ENCODE measurements around the gene HPSE2. TPM values are rescaled to one million over a fixed set of nuclear protein-coding genes. Genes with fewer than 3 reads are reported as not detected.
"Not testable (repeated sequence)": the region's sequence is repeated elsewhere in the genome, so short reads cannot be mapped to it uniquely, and the experiment has no call there.

HPSE2 gene
- total and polyA plus RNA-seq, 3 experiments from 2014 or later = 0.07 to 1.2 TPM; not detected in 1

GRCh38 chr10:98569853-98570252, 665.8 kb downstream of the HPSE2 start:
- no peak overlapping the region for H3K4me3 Mint-ChIP-seq
- Histone ChIP-seq H3K4me3 (ENCODE audit: low read length) (no peak overlapping the region), H3K4me1 (ENCODE audit: insufficient read depth, low read length) (no peaks in the 10 kb centered on the region), H3K36me3 (ENCODE audit: insufficient read depth, low read length) (no peaks in the 10 kb centered on the region), H3K27me3 (ENCODE audit: insufficient read depth, low read length, poor library complexity, severe bottlenecking) (no peaks in the 10 kb centered on the region), H3K27ac (ENCODE audit: low read depth, low read length) (no peak overlapping the region), H3K9me3 (ENCODE audit: low read length) (no peaks in the 10 kb centered on the region)
- no peaks in the 10 kb centered on the region for H3K36me3 Mint-ChIP-seq
- peaks cover 10 to 23% of the 10 kb centered on the region in 2 donors for H3K27me3 Mint-ChIP-seq
- ChIA-PET POLR2A (no interaction called here), CTCF (no interaction called here)
- H3K4me1 Mint-ChIP-seq = no peaks in the 10 kb centered on the region
- H3K27ac Mint-ChIP-seq = no peak overlapping the region
- no peaks in the 10 kb centered on the region for H3K9me3 Mint-ChIP-seq
- DNase-seq = no peak

- Histone ChIP-seq H3K9me3 (ENCODE audit: low read length) (no peaks in the 10 kb centered on the region), H3K4me1 (ENCODE audit: insufficient read depth, low read length) (no peaks in the 10 kb centered on the region), H3K27me3 (ENCODE audit: insufficient read depth, low read length, poor library complexity, severe bottlenecking) (no peaks in the 10 kb centered on the region), H3K36me3 (ENCODE audit: insufficient read depth, low read length) (no peaks in the 10 kb centered on the region), H3K4me3 (ENCODE audit: low read length) (no peak overlapping the region), H3K27ac (ENCODE audit: low read depth, low read length) (no peak overlapping the region)
- no peak overlapping the region for H3K27ac Mint-ChIP-seq
- no peaks in the 10 kb centered on the region for H3K4me1 Mint-ChIP-seq
- CTCF ChIA-PET = no interaction called here
- H3K4me3 Mint-ChIP-seq = no peak overlapping the region
- DNase-seq = no peak
- peaks cover 10 to 19% of the 10 kb centered on the region in 2 donors for H3K27me3 Mint-ChIP-seq
- no peaks in the 10 kb centered on the region for H3K9me3 Mint-ChIP-seq
- POLR2A ChIA-PET = no interaction called here
- H3K36me3 Mint-ChIP-seq = no peaks in the 10 kb centered on the region
Measured at GRCh38 chr10:98568551-98568950, 667.1 kb downstream of the HPSE2 start.

- H3K36me3 ChIP-seq (ENCODE audit: insufficient read depth, low read length) = no peaks in the 10 kb centered on the region
- ChIA-PET CTCF (no interaction called here), POLR2A (no interaction called here)
- no peak overlapping the region for H3K27ac ChIP-seq (ENCODE audit: low read depth, low read length)
- Mint-ChIP-seq H3K36me3 (no peaks in the 10 kb centered on the region), H3K27ac (no peak overlapping the region), H3K9me3 (no peaks in the 10 kb centered on the region), H3K4me1 (no peaks in the 10 kb centered on the region), H3K4me3 (no peak overlapping the region), H3K27me3 (peaks cover 10 to 19% of the 10 kb centered on the region in 2 donors)
- no peak for DNase-seq
- no peaks in the 10 kb centered on the region for H3K4me1 ChIP-seq (ENCODE audit: insufficient read depth, low read length)
- no peak overlapping the region for H3K4me3 ChIP-seq (ENCODE audit: low read length)
- no peaks in the 10 kb centered on the region for H3K9me3 ChIP-seq (ENCODE audit: low read length)
- no peaks in the 10 kb centered on the region for H3K27me3 ChIP-seq (ENCODE audit: insufficient read depth, low read length, poor library complexity, severe bottlenecking)
Measured at GRCh38 chr10:98567391-98568133, 668.1 kb downstream of the HPSE2 start.

GRCh38 chr10:98563811-98564210, 671.8 kb downstream of the HPSE2 start:
- DNase-seq = no peak
- Mint-ChIP-seq H3K36me3 (no peaks in the 10 kb centered on the region), H3K4me1 (no peaks in the 10 kb centered on the region), H3K27ac (no peak overlapping the region), H3K27me3 (peaks cover 0 to 6% of the 10 kb centered on the region in 2 donors), H3K9me3 (no peaks in the 10 kb centered on the region), H3K4me3 (no peak overlapping the region)
- H3K9me3 ChIP-seq (ENCODE audit: low read length) = no peaks in the 10 kb centered on the region
- H3K4me3 ChIP-seq (ENCODE audit: low read length) = no peak overlapping the region
- H3K27me3 ChIP-seq (ENCODE audit: insufficient read depth, low read length, poor library complexity, severe bottlenecking) = no peaks in the 10 kb centered on the region
- ChIA-PET CTCF (no interaction called here), POLR2A (no interaction called here)
- no peaks in the 10 kb centered on the region for H3K4me1 ChIP-seq (ENCODE audit: insufficient read depth, low read length)
- no peaks in the 10 kb centered on the region for H3K36me3 ChIP-seq (ENCODE audit: insufficient read depth, low read length)
- no peak overlapping the region for H3K27ac ChIP-seq (ENCODE audit: low read depth, low read length)

GRCh38 chr10:98560565-98560964, 675.1 kb downstream of the HPSE2 start:
- no peaks in the 10 kb centered on the region for H3K9me3 ChIP-seq (ENCODE audit: low read length)
- Mint-ChIP-seq H3K27me3 (peaks cover 4 to 8% of the 10 kb centered on the region in 2 donors), H3K36me3 (no peaks in the 10 kb centered on the region), H3K9me3 (no peaks in the 10 kb centered on the region), H3K4me3 (no peak overlapping the region), H3K4me1 (no peaks in the 10 kb centered on the region), H3K27ac (no peak overlapping the region)
- no peaks in the 10 kb centered on the region for H3K36me3 ChIP-seq (ENCODE audit: insufficient read depth, low read length)
- CTCF ChIA-PET = no interaction called here
- no peaks in the 10 kb centered on the region for H3K4me1 ChIP-seq (ENCODE audit: insufficient read depth, low read length)
- DNase-seq = no peak
- POLR2A ChIA-PET = no interaction called here
- no peaks in the 10 kb centered on the region for H3K27me3 ChIP-seq (ENCODE audit: insufficient read depth, low read length, poor library complexity, severe bottlenecking)
- H3K27ac ChIP-seq (ENCODE audit: low read depth, low read length) = no peak overlapping the region
- no peak overlapping the region for H3K4me3 ChIP-seq (ENCODE audit: low read length)

GRCh38 chr10:98556061-98556460, 679.6 kb downstream of the HPSE2 start:
- H3K4me1 ChIP-seq (ENCODE audit: insufficient read depth, low read length) = no peaks in the 10 kb centered on the region
- no peak for DNase-seq
- H3K9me3 ChIP-seq (ENCODE audit: low read length) = no peaks in the 10 kb centered on the region
- no peaks in the 10 kb centered on the region for H3K27me3 ChIP-seq (ENCODE audit: insufficient read depth, low read length, poor library complexity, severe bottlenecking)
- H3K27ac ChIP-seq (ENCODE audit: low read depth, low read length) = no peak overlapping the region
- Mint-ChIP-seq H3K4me1 (no peaks in the 10 kb centered on the region), H3K4me3 (no peak overlapping the region), H3K9me3 (no peaks in the 10 kb centered on the region), H3K27me3 (peaks cover 14 to 16% of the 10 kb centered on the region in 2 donors), H3K27ac (no peak overlapping the region), H3K36me3 (no peaks in the 10 kb centered on the region)
- ChIA-PET POLR2A (no interaction called here), CTCF (no interaction called here)
- no peak overlapping the region for H3K4me3 ChIP-seq (ENCODE audit: low read length)
- H3K36me3 ChIP-seq (ENCODE audit: insufficient read depth, low read length) = no peaks in the 10 kb centered on the region

DNA sequence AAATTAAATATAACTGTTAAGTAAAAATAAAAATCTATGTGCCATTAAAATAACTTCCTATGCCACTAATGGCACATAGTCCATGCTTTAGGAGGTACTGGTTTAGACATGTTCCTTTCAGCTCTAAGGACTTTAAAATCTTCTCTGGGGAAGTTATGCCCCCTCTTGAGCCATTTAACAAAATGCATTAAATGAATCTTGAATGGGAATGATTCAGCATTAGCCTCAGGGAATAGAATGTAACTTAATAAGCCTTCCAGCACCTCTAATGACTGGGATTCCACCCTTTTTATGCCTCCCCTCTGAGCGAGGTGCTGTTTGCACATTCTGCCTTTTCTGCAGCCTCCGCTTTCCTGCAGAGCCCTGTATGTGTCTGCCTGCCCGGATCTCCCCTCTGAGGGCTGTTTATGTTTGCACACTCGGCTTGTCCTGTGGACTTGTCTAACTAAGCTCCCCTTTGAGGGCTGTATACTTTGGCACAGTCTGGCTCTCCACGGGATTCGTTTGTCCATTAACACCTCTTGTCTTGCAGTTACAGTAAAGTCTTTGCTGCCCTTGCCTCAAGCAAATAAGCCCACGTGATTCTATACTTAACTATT, 680.5 kb downstream of the HPSE2 start:
- POLR2A ChIA-PET = no interaction called here

GRCh38 chr10:98541561-98541960, 694.1 kb downstream of the HPSE2 start:
- not testable (repeated sequence) for H3K4me1 Mint-ChIP-seq

More for the DNA sequence above, 680.5 kb downstream of the HPSE2 start:
- Histone ChIP-seq H3K27ac (ENCODE audit: low read depth, low read length) (no peak overlapping the region), H3K9me3 (ENCODE audit: low read length) (no peaks in the 10 kb centered on the region), H3K36me3 (ENCODE audit: insufficient read depth, low read length) (no peaks in the 10 kb centered on the region), H3K27me3 (ENCODE audit: insufficient read depth, low read length, poor library complexity, severe bottlenecking) (no peaks in the 10 kb centered on the region), H3K4me1 (ENCODE audit: insufficient read depth, low read length) (no peaks in the 10 kb centered on the region), H3K4me3 (ENCODE audit: low read length) (no peak overlapping the region)
- Mint-ChIP-seq H3K36me3 (no peaks in the 10 kb centered on the region), H3K4me3 (no peak overlapping the region), H3K9me3 (no peaks in the 10 kb centered on the region), H3K27me3 (peaks cover 14 to 16% of the 10 kb centered on the region in 2 donors), H3K27ac (no peak overlapping the region), H3K4me1 (no peaks in the 10 kb centered on the region)
- DNase-seq = no peak
- CTCF ChIA-PET = interaction anchor here (0.7 kb wide), 1 partner anchor 88 kb away, joined by 3 read pairs; no protein-coding TSS in a partner anchor

More at GRCh38 chr10:98541561-98541960, 694.1 kb downstream of the HPSE2 start:
- H3K27ac ChIP-seq (ENCODE audit: low read depth, low read length); H3K9me3 Mint-ChIP-seq; H3K4me3 ChIP-seq (ENCODE audit: low read length); H3K27me3 ChIP-seq (ENCODE audit: insufficient read depth, low read length, poor library complexity, severe bottlenecking); H3K9me3 ChIP-seq (ENCODE audit: low read length); H3K36me3 Mint-ChIP-seq; H3K4me1 ChIP-seq (ENCODE audit: insufficient read depth, low read length); POLR2A ChIA-PET; CTCF ChIA-PET; H3K36me3 ChIP-seq (ENCODE audit: insufficient read depth, low read length): not testable (repeated sequence)
- DNase-seq = peak in 1 of 5 donors; percentile 10
- H3K27ac Mint-ChIP-seq = peak overlapping the region in 4 of 8 donors; percentile 30 to 72 (median 68)
- peaks cover 2 to 26% of the 10 kb centered on the region in 2 donors for H3K27me3 Mint-ChIP-seq
- peak overlapping the region in 6 of 7 donors; percentile 27 to 65 (median 58) for H3K4me3 Mint-ChIP-seq
